ENCODE measurements around the gene UBASH3A.
A peak's percentile ranks its signal among the peaks of the same experiment; 100 is the strongest.
"Not testable (repeated sequence)": the region's sequence is repeated elsewhere in the genome, so short reads cannot be mapped to it uniquely, and the experiment has no call there.

UBASH3A gene

DNA sequence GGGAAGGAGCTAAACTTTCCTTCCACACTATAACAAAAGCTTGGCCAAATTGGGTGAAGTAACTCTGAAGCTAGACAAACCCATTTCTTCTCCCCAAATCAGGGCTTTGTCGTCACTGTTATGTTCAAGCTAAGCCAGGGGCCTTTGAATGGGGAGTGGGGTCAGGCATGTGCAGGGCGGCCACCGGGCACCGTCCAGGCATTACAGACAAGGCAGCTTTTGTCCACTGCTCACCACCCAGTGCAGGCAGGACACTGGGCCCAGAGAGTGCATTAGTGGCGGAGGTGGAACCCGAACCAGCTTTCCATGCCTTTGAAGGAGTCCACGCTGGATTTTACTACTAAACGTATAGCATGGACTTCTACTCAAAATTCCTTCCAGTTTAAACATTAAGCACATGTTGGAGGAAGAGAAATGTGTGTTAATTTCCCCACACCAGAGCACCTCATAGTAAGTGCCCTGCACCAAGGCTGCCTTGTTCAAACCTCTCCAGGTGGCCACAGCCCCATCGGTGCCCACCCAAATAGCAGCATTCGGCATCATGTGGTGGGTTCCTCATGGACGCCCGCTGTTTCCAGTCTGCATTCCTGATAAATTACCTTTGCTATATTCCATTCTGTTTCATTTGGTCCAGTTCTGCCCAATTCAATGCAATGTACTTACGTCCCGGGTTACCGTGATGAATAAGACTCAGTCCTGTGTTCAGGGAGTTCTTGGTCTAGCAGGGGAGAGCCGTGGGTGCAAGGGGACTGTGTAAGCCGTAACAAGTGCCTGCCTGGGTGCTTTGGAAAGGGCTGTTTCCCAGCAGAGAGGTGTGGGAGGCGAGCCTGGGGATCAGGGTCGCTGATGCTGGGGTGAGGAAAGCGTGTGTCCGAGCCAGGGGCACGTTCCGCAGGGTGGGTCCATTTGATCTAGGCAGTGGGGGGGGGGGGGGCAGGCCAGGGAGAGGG, 1.6 kb downstream of the UBASH3A start:
- no peaks in the 10 kb centered on the region for H3K36me3 Mint-ChIP-seq (ENCODE audit: low read depth)
- peaks cover 11% of the 10 kb centered on the region for H3K4me1 Mint-ChIP-seq (ENCODE audit: low read depth)
- H3K9me3 Mint-ChIP-seq: no peaks in the 10 kb centered on the region
- no peaks in the 10 kb centered on the region for H3K27me3 Mint-ChIP-seq
- peak overlapping the region; percentile 45 for H3K27ac Mint-ChIP-seq
- intact Hi-C loops (cut with micrococcal nuclease): no loop called here
- H3K4me3 Mint-ChIP-seq: no peak overlapping the region

- H3K36me3 Mint-ChIP-seq (ENCODE audit: low read depth): no peaks in the 10 kb centered on the region
- no peaks in the 10 kb centered on the region for H3K27me3 Mint-ChIP-seq
- H3K4me3 Mint-ChIP-seq: no peak overlapping the region
- intact Hi-C loops (cut with micrococcal nuclease): no loop called here
- H3K9me3 Mint-ChIP-seq: no peaks in the 10 kb centered on the region
- peaks cover 11% of the 10 kb centered on the region for H3K4me1 Mint-ChIP-seq (ENCODE audit: low read depth)
- H3K27ac Mint-ChIP-seq: peak overlapping the region; percentile 45
Observed at GRCh38 chr21:42406201-42406621, 2.5 kb downstream of the UBASH3A start.

GRCh38 chr21:42406866-42407265, 3.2 kb downstream of the UBASH3A start:
- H3K27me3 Mint-ChIP-seq: no peaks in the 10 kb centered on the region
- no peaks in the 10 kb centered on the region for H3K36me3 Mint-ChIP-seq (ENCODE audit: low read depth)
- peaks cover 11% of the 10 kb centered on the region for H3K4me1 Mint-ChIP-seq (ENCODE audit: low read depth)
- peak overlapping the region; percentile 45 for H3K27ac Mint-ChIP-seq
- H3K9me3 Mint-ChIP-seq: no peaks in the 10 kb centered on the region
- intact Hi-C loops (cut with micrococcal nuclease): no loop called here
- H3K4me3 Mint-ChIP-seq: no peak overlapping the region

GRCh38 chr21:42407476-42407875, 3.8 kb downstream of the UBASH3A start:
- peaks cover 2% of the 10 kb centered on the region for H3K27me3 Mint-ChIP-seq
- peaks cover 11% of the 10 kb centered on the region for H3K4me1 Mint-ChIP-seq (ENCODE audit: low read depth)
- no peaks in the 10 kb centered on the region for H3K36me3 Mint-ChIP-seq (ENCODE audit: low read depth)
- H3K4me3 Mint-ChIP-seq: no peak overlapping the region
- H3K9me3 Mint-ChIP-seq: no peaks in the 10 kb centered on the region
- intact Hi-C loops (cut with micrococcal nuclease): no loop called here
- no peak overlapping the region for H3K27ac Mint-ChIP-seq

DNA sequence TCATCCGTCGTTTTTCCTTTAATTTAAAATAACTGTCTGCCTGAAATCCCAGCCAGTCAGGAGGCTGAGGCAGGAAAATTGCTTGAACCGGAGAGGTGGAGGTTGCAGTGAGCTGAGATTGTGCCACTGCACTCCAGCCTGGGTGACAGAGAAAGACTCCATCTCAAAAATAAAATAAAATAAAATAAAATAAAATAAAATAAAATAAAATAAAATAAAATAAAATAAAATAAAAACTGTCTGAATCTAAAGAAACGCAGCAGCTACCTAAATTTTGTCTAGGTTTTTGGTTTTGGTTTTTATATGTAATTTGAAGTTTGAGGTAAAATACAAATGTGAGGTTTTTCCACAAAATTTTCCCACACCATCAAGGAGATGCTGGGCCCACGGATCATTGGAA, 5.0 kb downstream of the UBASH3A start:
- H3K27ac Mint-ChIP-seq, H3K9me3 Mint-ChIP-seq: not testable (repeated sequence)

GRCh38 chr21:42409366-42409765, 5.7 kb downstream of the UBASH3A start:
- Mint-ChIP-seq H3K36me3 (ENCODE audit: low read depth) (no peaks in the 10 kb centered on the region), H3K27me3 (peaks cover 2% of the 10 kb centered on the region), H3K27ac (no peak overlapping the region), H3K4me1 (ENCODE audit: low read depth) (peaks cover 13% of the 10 kb centered on the region), H3K9me3 (no peaks in the 10 kb centered on the region), H3K4me3 (no peak overlapping the region)
- intact Hi-C loops (cut with micrococcal nuclease): no loop called here

More for the DNA sequence above, 5.0 kb downstream of the UBASH3A start:
- intact Hi-C loops (cut with micrococcal nuclease); H3K27me3 Mint-ChIP-seq; H3K4me3 Mint-ChIP-seq; H3K36me3 Mint-ChIP-seq (ENCODE audit: low read depth): not testable (repeated sequence)
- H3K4me1 Mint-ChIP-seq (ENCODE audit: low read depth): peaks cover 11% of the 10 kb centered on the region

GRCh38 chr21:42411197-42411869, 7.6 kb downstream of the UBASH3A start:
- peaks cover 2% of the 10 kb centered on the region for H3K27me3 Mint-ChIP-seq
- no peak overlapping the region for H3K27ac Mint-ChIP-seq
- peaks cover 16% of the 10 kb centered on the region for H3K4me1 Mint-ChIP-seq (ENCODE audit: low read depth)
- intact Hi-C loops (cut with micrococcal nuclease): no loop called here
- H3K4me3 Mint-ChIP-seq: no peak overlapping the region
- no peaks in the 10 kb centered on the region for H3K36me3 Mint-ChIP-seq (ENCODE audit: low read depth)
- H3K9me3 Mint-ChIP-seq: no peaks in the 10 kb centered on the region

GRCh38 chr21:42411891-42412635, 8.4 kb downstream of the UBASH3A start:
- Mint-ChIP-seq H3K36me3 (ENCODE audit: low read depth) (no peaks in the 10 kb centered on the region), H3K4me1 (ENCODE audit: low read depth) (peaks cover 11% of the 10 kb centered on the region), H3K9me3 (no peaks in the 10 kb centered on the region), H3K4me3 (no peak overlapping the region), H3K27me3 (peaks cover 2% of the 10 kb centered on the region), H3K27ac (no peak overlapping the region)
- intact Hi-C loops (cut with micrococcal nuclease): no loop called here

- H3K4me3 Mint-ChIP-seq: no peak overlapping the region
- H3K4me1 Mint-ChIP-seq (ENCODE audit: low read depth): peaks cover 11% of the 10 kb centered on the region
- H3K36me3 Mint-ChIP-seq (ENCODE audit: low read depth): no peaks in the 10 kb centered on the region
- no peaks in the 10 kb centered on the region for H3K9me3 Mint-ChIP-seq
- intact Hi-C loops (cut with micrococcal nuclease): no loop called here
- no peak overlapping the region for H3K27ac Mint-ChIP-seq
- peaks cover 2% of the 10 kb centered on the region for H3K27me3 Mint-ChIP-seq
Observed at GRCh38 chr21:42412636-42412933, 8.9 kb downstream of the UBASH3A start.

DNA sequence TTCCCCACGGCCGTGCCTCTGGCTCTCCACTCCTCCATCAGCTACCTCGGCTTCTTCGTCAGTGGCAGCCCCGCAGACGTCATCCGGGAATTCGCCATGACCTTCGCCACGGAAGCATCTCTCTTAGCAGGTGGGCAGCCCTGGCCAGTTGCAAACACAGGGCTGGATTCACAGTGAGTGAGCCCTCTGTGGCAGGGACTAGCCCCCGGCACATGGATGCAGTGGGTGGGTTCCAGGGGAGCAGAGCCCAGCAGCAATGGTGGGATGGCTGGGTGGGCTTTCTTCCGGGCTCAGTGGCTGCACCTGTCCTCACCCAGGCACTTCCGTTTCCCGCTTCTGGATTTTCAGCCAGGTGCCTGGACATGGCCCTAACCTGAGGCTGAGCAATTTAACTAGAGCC, 9.4 kb downstream of the UBASH3A start:
- peaks cover 11% of the 10 kb centered on the region for H3K4me1 Mint-ChIP-seq (ENCODE audit: low read depth)
- intact Hi-C loops (cut with micrococcal nuclease): no loop called here
- H3K27ac Mint-ChIP-seq: no peak overlapping the region
- H3K36me3 Mint-ChIP-seq (ENCODE audit: low read depth): no peaks in the 10 kb centered on the region
- no peaks in the 10 kb centered on the region for H3K9me3 Mint-ChIP-seq
- H3K27me3 Mint-ChIP-seq: peaks cover 2% of the 10 kb centered on the region
- no peak overlapping the region for H3K4me3 Mint-ChIP-seq

GRCh38 chr21:42413500-42413899, 9.8 kb downstream of the UBASH3A start:
- Mint-ChIP-seq H3K36me3 (ENCODE audit: low read depth) (no peaks in the 10 kb centered on the region), H3K27ac (no peak overlapping the region), H3K4me3 (no peak overlapping the region), H3K27me3 (peaks cover 2% of the 10 kb centered on the region), H3K9me3 (no peaks in the 10 kb centered on the region), H3K4me1 (ENCODE audit: low read depth) (peaks cover 11% of the 10 kb centered on the region)
- intact Hi-C loops (cut with micrococcal nuclease): no loop called here

DNA sequence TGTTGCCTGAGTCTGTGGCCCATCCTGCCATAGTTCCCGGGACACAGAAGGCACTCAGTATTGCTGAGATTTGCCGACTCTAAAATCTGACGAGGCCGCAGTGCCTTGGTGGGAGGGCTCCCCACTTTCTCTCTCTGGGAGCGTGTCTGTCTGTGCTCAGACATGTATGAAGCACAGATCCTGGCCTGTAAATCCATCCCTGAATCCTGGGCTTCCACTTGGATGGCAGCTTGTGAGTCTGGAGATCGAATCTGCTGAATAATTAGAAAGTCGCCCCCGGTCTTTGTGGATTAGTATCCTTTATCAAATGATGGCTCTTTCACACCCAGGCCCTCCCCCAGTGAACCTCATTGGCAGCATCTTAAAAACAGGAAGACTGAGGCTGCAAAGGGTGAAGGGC, 10.4 kb downstream of the UBASH3A start:
- intact Hi-C loops (cut with micrococcal nuclease): no loop called here
- Mint-ChIP-seq H3K27me3 (peaks cover 2% of the 10 kb centered on the region), H3K9me3 (no peaks in the 10 kb centered on the region), H3K27ac (no peak overlapping the region), H3K4me1 (ENCODE audit: low read depth) (peaks cover 11% of the 10 kb centered on the region), H3K36me3 (ENCODE audit: low read depth) (no peaks in the 10 kb centered on the region), H3K4me3 (no peak overlapping the region)

DNA sequence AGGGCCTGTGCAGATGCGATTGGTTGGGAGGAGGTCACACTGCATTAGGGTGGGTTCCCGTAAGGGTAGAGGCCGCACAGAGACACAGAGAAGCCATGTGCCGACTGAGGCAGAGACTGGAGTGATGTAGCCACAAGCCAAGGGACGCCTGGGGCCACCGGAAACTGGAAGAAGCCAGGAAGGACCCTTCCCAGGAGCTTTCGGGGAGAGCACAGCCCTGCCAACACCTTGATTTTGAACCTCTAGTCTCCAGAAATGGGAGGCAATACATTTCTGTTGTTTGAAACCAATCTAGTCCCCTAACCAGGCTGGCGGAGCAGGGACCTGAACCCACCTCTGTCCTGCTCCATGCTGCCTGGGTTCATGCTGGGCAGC, 10.8 kb downstream of the UBASH3A start:
- Mint-ChIP-seq H3K27ac (no peak overlapping the region), H3K9me3 (no peaks in the 10 kb centered on the region), H3K27me3 (peaks cover 2% of the 10 kb centered on the region), H3K4me1 (ENCODE audit: low read depth) (peaks cover 11% of the 10 kb centered on the region), H3K4me3 (no peak overlapping the region), H3K36me3 (ENCODE audit: low read depth) (no peaks in the 10 kb centered on the region)
- intact Hi-C loops (cut with micrococcal nuclease): no loop called here

Measured in dendritic cell treated with granulocyte-macrophage colony-stimulating factor and Interleukin-4, amounts not matched to agents 40 ng/mL and 50 ng/mL, for 4 days (primary cell).